HG02970 (cell line): ENCODE data around the gene SLC38A8.

Source experiments
- ATAC-seq: cut with Tn5 transposase; IDR thresholded peaks from one replicate; pipeline ENCODE4 v1.9.1; 2021; ENCODE audit warnings: mild to moderate bottlenecking, moderate library complexity, moderate number of reproducible peaks; ENCODE audit not compliant: unreplicated experiment, low FRiP score

SLC38A8 gene

GRCh38 chr16:84050316-84050715 is 7.7 kb upstream of the SLC38A8 start:
- no peak for ATAC-seq

GRCh38 chr16:84049403-84050060 is 6.9 kb upstream of the SLC38A8 start:
- ATAC-seq: no peak

GRCh38 chr16:84048871-84049270 is 6.3 kb upstream of the SLC38A8 start:
- no peak for ATAC-seq

- ATAC-seq: no peak
These were observed 5.7 kb upstream of the SLC38A8 start for GRCh38 chr16:84048270-84048669.

GRCh38 chr16:84047626-84048025 is 5.0 kb upstream of the SLC38A8 start:
- ATAC-seq: no peak

DNA sequence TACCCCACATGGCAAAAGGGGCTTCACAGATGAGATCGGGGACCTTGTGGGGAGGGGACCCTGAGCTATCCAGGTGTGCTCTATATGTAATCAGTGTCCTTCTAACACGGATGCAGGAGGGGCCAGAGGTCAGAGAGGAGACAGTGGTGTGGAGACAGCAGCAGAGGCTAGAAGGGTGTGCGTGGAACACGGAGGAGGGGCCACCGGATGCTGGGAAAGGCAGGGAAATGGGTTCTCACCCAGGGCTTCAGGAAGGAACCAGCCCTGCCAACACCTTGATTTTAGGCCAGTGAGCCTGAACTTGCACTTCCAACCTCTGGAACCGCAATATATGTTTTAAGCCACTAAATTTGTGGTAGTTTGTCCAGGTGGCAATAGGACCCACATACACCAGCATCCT is 4.6 kb upstream of the SLC38A8 start:
- no peak for ATAC-seq

DNA sequence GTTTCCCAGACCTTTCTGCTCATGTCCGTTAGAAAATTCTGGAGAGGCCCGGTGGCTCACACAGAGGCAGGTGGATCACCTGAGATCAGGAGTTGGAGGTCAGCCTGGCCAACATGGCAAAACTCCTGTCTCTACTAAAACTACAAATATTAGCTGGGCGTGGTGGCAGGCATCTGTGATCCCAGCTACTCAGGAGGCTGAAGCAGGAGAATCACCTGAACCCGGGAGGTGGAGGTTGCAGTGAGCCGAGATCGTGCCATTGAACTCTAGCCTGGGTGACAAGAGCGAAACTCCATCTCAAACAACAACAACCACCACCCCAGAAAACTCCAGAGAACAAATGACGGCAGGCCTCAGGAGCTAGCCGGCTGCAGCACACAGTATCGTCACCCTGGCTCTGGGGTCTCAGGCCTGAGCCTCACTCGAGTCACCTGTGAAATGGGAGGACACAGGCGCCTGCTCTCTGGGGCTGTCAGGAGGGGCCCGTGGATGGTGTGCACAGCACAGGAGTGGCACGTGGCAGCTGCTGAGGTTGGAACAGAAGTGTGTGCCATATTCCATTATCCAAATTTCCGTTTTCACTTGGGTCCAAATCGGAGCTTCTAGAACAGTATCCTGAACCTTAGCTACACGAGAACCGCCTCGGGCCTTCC is 3.3 kb upstream of the SLC38A8 start:
- no peak for ATAC-seq

- ATAC-seq: no peak
These were observed 2.6 kb upstream of the SLC38A8 start for GRCh38 chr16:84045001-84045817.

GRCh38 chr16:84044118-84044488 is 1.5 kb upstream of the SLC38A8 start:
- no peak for ATAC-seq

DNA sequence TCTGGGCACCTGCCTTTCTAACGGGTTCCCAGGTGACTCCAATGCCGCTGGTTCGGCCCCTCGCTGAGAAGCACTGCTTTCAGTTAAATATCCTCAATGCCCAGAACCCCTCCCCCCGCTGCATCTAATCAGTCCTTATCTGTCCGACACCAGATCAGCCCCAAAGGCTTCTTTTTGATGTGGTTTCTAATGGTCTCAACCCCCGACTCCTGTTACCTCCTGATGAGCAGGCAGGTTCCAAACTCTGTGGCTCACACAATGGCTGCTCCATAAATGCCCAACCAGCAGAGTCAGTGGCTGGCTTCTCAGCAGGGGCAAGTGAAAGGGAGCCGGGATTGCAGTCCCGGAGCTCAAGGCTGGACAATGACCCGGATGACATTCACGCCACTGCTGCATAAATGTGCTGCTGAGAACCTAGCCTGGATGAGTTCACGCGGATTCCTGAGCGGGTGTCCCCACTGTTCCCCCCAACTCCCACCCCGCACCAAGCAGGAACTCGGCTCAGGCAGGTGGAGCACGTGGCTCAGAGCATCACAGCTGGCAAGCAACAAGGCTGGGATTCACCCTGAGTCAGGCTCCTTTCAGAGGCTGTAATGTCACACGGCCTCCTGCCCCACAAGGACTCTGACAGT is 1.0 kb upstream of the SLC38A8 start:
- ATAC-seq: no peak

GRCh38 chr16:84042879-84043485 is 387 bp upstream of the SLC38A8 start:
- ATAC-seq: no peak

DNA sequence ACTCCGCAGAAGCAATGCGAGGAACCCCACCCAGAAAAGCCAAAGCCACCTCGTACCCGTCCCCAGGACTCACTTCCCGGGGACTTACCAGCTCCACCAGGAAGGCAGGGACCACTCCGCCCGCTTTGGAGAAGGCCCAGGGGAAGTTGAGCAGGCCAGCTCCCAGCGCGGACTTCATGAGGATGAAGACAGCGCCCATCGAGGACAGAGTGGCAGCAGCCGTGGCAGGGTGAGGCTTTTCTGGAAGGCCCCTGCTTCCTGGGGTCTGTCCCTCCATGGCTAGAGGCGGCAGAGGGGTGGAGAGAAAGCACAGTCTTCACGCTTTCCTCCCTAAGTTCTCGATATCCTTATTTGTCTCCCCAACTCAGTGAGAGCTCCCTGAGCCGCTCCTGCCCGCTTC is 714 bp downstream of the SLC38A8 start:
- ATAC-seq: no peak

GRCh38 chr16:84040823-84041820 is 1.5 kb downstream of the SLC38A8 start:
- no peak for ATAC-seq

GRCh38 chr16:84040226-84040822 is 2.3 kb downstream of the SLC38A8 start:
- no peak for ATAC-seq

- ATAC-seq: no peak
These were observed 2.9 kb downstream of the SLC38A8 start for GRCh38 chr16:84039696-84040095.

DNA sequence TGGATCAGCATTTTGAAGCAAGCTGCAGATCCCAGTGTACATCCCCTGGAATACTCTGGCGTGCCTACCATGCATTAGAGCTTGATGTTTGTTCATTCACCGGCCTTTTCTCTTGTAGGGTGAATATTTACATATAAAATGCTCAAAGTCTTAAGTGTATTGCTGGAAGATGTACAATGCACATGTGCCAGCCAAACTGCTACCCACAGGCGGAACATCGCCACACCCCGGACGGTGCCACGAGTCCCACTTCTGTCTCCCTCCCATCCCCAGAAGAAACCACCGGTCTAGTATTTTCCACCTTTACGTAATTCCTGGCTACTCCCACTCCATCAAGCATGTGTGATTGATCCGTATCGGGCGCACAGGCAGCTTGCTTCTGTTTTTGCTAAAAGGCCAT is 4.1 kb downstream of the SLC38A8 start:
- no peak for ATAC-seq

GRCh38 chr16:84036982-84037425 is 5.6 kb downstream of the SLC38A8 start:
- ATAC-seq: no peak

- ATAC-seq: no peak
These were observed 6.5 kb downstream of the SLC38A8 start for GRCh38 chr16:84036131-84036530.

- no peak for ATAC-seq
These were observed 8.1 kb downstream of the SLC38A8 start for GRCh38 chr16:84034516-84034915.
